Duodenal mucosa (tissue), 2 donors: ENCODE data around the gene AVEN.
"Not testable (repeated sequence)": the region's sequence is repeated elsewhere in the genome, so short reads cannot be mapped to it uniquely, and the experiment has no call there.

Experiments used
- H3K27ac ChIP-seq: one replicate; pipeline ENCODE4 v1.7.0; 2013; ENCODE audit warnings: low read depth, low read length
- H3K27me3 ChIP-seq, 2 donors: one replicate each; pipeline ENCODE4 v1.7.0; 2013; ENCODE audit warnings: low read length in 2 of 2, control low read depth in 1 of 2; ENCODE audit not compliant: insufficient read depth in 2 of 2, control insufficient read depth in 1 of 2
- H3K36me3 ChIP-seq, 2 donors: one replicate each; pipeline ENCODE4 v1.7.0; 2013; ENCODE audit warnings: low read length in 2 of 2, control low read depth in 1 of 2; ENCODE audit not compliant: insufficient read depth in 2 of 2, control insufficient read depth in 1 of 2
- H3K4me1 ChIP-seq, 2 donors: one replicate each; pipeline ENCODE4 v1.7.0; 2013; ENCODE audit warnings: low read length in 2 of 2, control low read depth in 1 of 2; ENCODE audit not compliant: insufficient read depth in 2 of 2, control insufficient read depth in 1 of 2
- H3K4me3 ChIP-seq, 2 donors: one replicate each; pipeline ENCODE4 v1.7.0; 2013; ENCODE audit warnings: low read length in 2 of 2, low read depth in 1 of 2
- H3K9ac ChIP-seq, 2 donors: one replicate each; pipeline ENCODE4 v1.7.0; 2013; ENCODE audit warnings: low read length in 2 of 2, low read depth in 1 of 2
- H3K9me3 ChIP-seq, 2 donors: one replicate each; pipeline ENCODE4 v1.7.0; 2013; ENCODE audit warnings: low read length in 2 of 2, control low read depth in 1 of 2; ENCODE audit not compliant: control insufficient read depth in 1 of 2

Gene AVEN

DNA sequence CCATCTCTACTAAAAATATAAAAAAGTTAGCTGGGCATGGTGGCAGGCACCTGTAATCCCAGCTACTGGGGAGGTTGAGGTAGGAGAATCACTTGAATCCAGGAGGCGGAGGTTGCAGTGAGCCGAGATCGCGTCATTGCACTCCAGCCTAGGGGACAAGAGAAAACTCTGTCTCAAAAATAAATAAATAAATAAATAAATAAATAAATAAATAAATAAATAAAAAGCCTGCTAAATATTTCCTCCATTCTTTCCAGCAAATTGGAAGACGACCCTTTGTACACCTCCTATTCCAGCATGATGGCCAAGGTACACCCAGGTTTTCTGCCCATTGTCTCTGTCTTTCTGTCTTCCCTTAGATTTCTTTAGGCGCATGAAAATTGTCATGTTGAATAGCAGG lies 219.5 kb downstream of the AVEN start:
- H3K4me3 ChIP-seq, H3K9me3 ChIP-seq, H3K27ac ChIP-seq, H3K9ac ChIP-seq, H3K4me1 ChIP-seq, H3K27me3 ChIP-seq, H3K36me3 ChIP-seq: not testable (repeated sequence)
